ENCODE data around the gene ZNF837. TPM values are rescaled to one million over a fixed set of nuclear protein-coding genes. Genes with fewer than 3 reads are reported as not detected.

Gene ZNF837
- total and polyA plus RNA-seq, 2 of the 13 experiments (the other 11 are each of a cell fraction or from before 2014, with no cell fraction given) = 0.29 to 1.3 TPM

- peak; percentile 48; the same call in 1 of the 2 replicates for TF ChIP-seq PHF20 (CRISPR knock-in tag; IDR thresholded peaks at IDR 0.05)
Observed at GRCh38 chr19:58400316-58400915, 19.6 kb upstream of the ZNF837 start (continued).

- Histone ChIP-seq H3K79me2 (ENCODE audit: insufficient read depth, low read length) (peaks cover 4% of the 10 kb centered on the region), H3K36me3 (replicated peaks in 1 of 2; ENCODE audit: control insufficient read depth in 1 of 2, insufficient read depth in 2 of 2, low read length in 2 of 2) (peaks cover 1 to 4% of the 10 kb centered on the region in 2 experiments; a peak in 3 of 5 replicates), H4K20me1 (ENCODE audit: insufficient read depth, low read length) (peaks cover 4% of the 10 kb centered on the region; the same call in 1 of the 2 replicates), H3K27ac (ENCODE audit: extremely low read length, insufficient read depth, low read length) (peak overlapping the region; percentile 21), H3K9ac (ENCODE audit: insufficient read depth, low read depth, low read length) (peak overlapping the region; percentile 61; the same call in 1 of the 2 replicates), H3K4me2 (ENCODE audit: low read depth, low read length) (peak overlapping the region; percentile 89), H2AFZ (ENCODE audit: low read length) (no peak overlapping the region), H3K27me3 (ENCODE audit: control insufficient read depth in 1 of 2, insufficient read depth in 2 of 2, low read length in 2 of 2) (no peaks in the 10 kb centered on the region), H3K9me3 (ENCODE audit: low read length) (no peaks in the 10 kb centered on the region), H3K4me3 (replicated peaks in 1 of 3; ENCODE audit: insufficient read depth in 1 of 3, low read depth in 2 of 3, low read length in 3 of 3) (peak overlapping the region in 2 of 3 experiments; percentile 44 to 76; a peak in 1 of 6 replicates), H3K4me1 (ENCODE audit: insufficient read depth, low read length) (peaks cover 44% of the 10 kb centered on the region)
- no CpG with 5 or more reads among the region's 3 CpGs for WGBS (ENCODE audit: low lambda C conversion rate)
- ChIA-PET POLR2A (no interaction called here), CTCF (ENCODE audit: low intra/inter-chr PET ratio, low total read pairs) (no interaction called here)
- in situ Hi-C loops (cut with HindIII; ENCODE audit: extremely low pct_ligation_motif_present, low pct_unique_long_range_greater_than_20kb) (no loop called here), intact Hi-C loops (cut with micrococcal nuclease; ENCODE audit: unreplicated experiment) (loop anchor here (2.0 kb wide), 1 partner anchor 13 kb away; the partner anchor contains the start of gene RPS5)
- no peak for FAIRE-seq
- DNase-seq (ENCODE audit: low spot score) = no peak
- no TSS peak for BruUV-seq (replicated peaks)
- ATAC-seq = no peak
- TF ChIP-seq MED8 (CRISPR knock-in tag; IDR thresholded peaks at IDR 0.05; ENCODE audit: insufficient replicate concordance) = no peak
- no peak for TF ChIP-seq BCL3 (CRISPR knock-in tag; IDR thresholded peaks at IDR 0.05)
- TF ChIP-seq MXD4 (CRISPR knock-in tag; IDR thresholded peaks at IDR 0.05) = no peak
- no peak for TF ChIP-seq HOXA3 (CRISPR knock-in tag; IDR thresholded peaks at IDR 0.05)
- TF ChIP-seq ARNT (IDR thresholded peaks at IDR 0.05) = no peak
- TF ChIP-seq IKZF1 (IDR thresholded peaks at IDR 0.05) = no peak
- TF ChIP-seq KLF9 (CRISPR knock-in tag; IDR thresholded peaks at IDR 0.05; ENCODE audit: low read depth) = no peak
- no peak for TF ChIP-seq ZMYM3 (CRISPR knock-in tag; IDR thresholded peaks at IDR 0.05)
- no peak for TF ChIP-seq ZNF30 (CRISPR knock-in tag; IDR thresholded peaks at IDR 0.05)
- no peak for TF ChIP-seq TBL1XR1 (IDR thresholded peaks at IDR 0.05; ENCODE audit: borderline replicate concordance, low read length, partially characterized antibody)
- TF ChIP-seq FOXO1 (CRISPR knock-in tag; IDR thresholded peaks at IDR 0.05) = no peak
- no peak for TF ChIP-seq PHB2 (IDR thresholded peaks at IDR 0.05; ENCODE audit: partially characterized antibody)
- no peak for TF ChIP-seq ERF (CRISPR knock-in tag; IDR thresholded peaks at IDR 0.05)
- TF ChIP-seq CBX1 (IDR thresholded peaks at IDR 0.05; ENCODE audit: low read depth) = no peak
- TF ChIP-seq CREBL2 (CRISPR knock-in tag; IDR thresholded peaks at IDR 0.05; ENCODE audit: borderline replicate concordance) = no peak
- TF ChIP-seq ZNF607 (CRISPR knock-in tag; IDR thresholded peaks at IDR 0.05; ENCODE audit: borderline replicate concordance) = no peak
- TF ChIP-seq ARID4A (CRISPR knock-in tag; IDR thresholded peaks at IDR 0.05; ENCODE audit: borderline replicate concordance) = no peak
- TF ChIP-seq POLR2G (IDR thresholded peaks at IDR 0.05; ENCODE audit: low read depth, low read length) = no peak
Observed at GRCh38 chr19:58399903-58400302, 19.1 kb upstream of the ZNF837 start.
